Measurements from ENCODE around the gene RGS6.
A peak's percentile ranks its signal among the peaks of the same experiment; 100 is the strongest.

The RGS6 gene

GRCh38 chr14:72023128-72024042 is 91.2 kb downstream of the RGS6 start:
- no peak for DNase-seq

GRCh38 chr14:72024043-72024407 is 91.8 kb downstream of the RGS6 start:
- DNase-seq, result peak; percentile 13 to 16

GRCh38 chr14:72024504-72024903 is 92.3 kb downstream of the RGS6 start:
- DNase-seq, result no peak

GRCh38 chr14:72026536-72026935 is 94.3 kb downstream of the RGS6 start:
- no peak for DNase-seq

- DNase-seq, result no peak
These were observed 94.8 kb downstream of the RGS6 start for GRCh38 chr14:72027061-72027460.

- no peak for DNase-seq
These were observed 101.1 kb downstream of the RGS6 start for GRCh38 chr14:72033365-72033764.

GRCh38 chr14:72040528-72040927 is 108.3 kb downstream of the RGS6 start:
- DNase-seq, result no peak

- no peak for DNase-seq
These were observed 113.0 kb downstream of the RGS6 start for GRCh38 chr14:72045271-72045670.

- DNase-seq, result no peak
These were observed 113.7 kb downstream of the RGS6 start for GRCh38 chr14:72045885-72046284.

GRCh38 chr14:72049462-72049861 is 117.2 kb downstream of the RGS6 start:
- no peak for DNase-seq

GRCh38 chr14:72052356-72052755 is 120.1 kb downstream of the RGS6 start:
- no peak for DNase-seq

- DNase-seq, result no peak
These were observed 121.4 kb downstream of the RGS6 start for GRCh38 chr14:72053651-72054050.

GRCh38 chr14:72054911-72055310 is 122.7 kb downstream of the RGS6 start:
- no peak for DNase-seq

- DNase-seq, result no peak
These were observed 125.6 kb downstream of the RGS6 start for GRCh38 chr14:72057701-72058285.

- DNase-seq, result no peak
These were observed 128.2 kb downstream of the RGS6 start for GRCh38 chr14:72060460-72060859.

GRCh38 chr14:72060917-72061316 is 128.7 kb downstream of the RGS6 start:
- DNase-seq, result no peak

GRCh38 chr14:72061718-72062117 is 129.5 kb downstream of the RGS6 start:
- DNase-seq, result no peak

GRCh38 chr14:72063761-72064282 is 131.6 kb downstream of the RGS6 start:
- no peak for DNase-seq

GRCh38 chr14:72064501-72064900 is 132.3 kb downstream of the RGS6 start:
- no peak for DNase-seq

GRCh38 chr14:72070458-72070857 is 138.2 kb downstream of the RGS6 start:
- no peak for DNase-seq

GRCh38 chr14:72075649-72076334 is 143.6 kb downstream of the RGS6 start:
- no peak for DNase-seq

GRCh38 chr14:72081137-72081536 is 148.9 kb downstream of the RGS6 start:
- no peak for DNase-seq

- no peak for DNase-seq
These were observed 152.7 kb downstream of the RGS6 start for GRCh38 chr14:72084935-72085334.

- no peak for DNase-seq
These were observed 157.4 kb downstream of the RGS6 start for GRCh38 chr14:72089625-72090024.

Measured in AML-193 (cell line).